ENCODE data around the gene IL9. TPM values are rescaled to one million over a fixed set of nuclear protein-coding genes. Genes with fewer than 3 reads are reported as not detected.

Gene IL9
- total and polyA plus RNA-seq, 2 of the 13 experiments (the other 11 are each of a cell fraction or from before 2014, with no cell fraction given) = not detected

DNA sequence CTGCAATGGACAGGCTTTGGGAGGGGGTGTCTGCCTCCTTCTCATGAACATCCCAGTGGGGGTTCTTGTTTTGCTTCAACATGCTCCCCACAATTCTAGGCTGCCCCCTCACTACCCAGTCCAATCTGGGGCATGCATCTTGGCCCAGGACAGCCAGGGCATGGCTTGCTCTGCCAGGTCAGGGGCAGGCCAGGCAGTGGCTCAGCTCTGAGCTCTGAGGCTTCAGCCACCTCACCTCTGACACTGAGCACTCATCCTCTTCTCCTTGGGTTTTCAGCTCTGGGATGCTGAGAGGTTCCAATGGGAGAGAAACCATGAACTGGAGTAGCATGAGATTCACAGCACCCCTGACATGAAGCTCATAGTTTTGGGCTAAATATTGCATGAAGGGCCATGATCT, 49.3 kb downstream of the IL9 start:
- ATAC-seq (no peak), FAIRE-seq (no peak), DNase-seq (ENCODE audit: low spot score) (no peak)
- H3K9ac ChIP-seq (ENCODE audit: insufficient read depth, low read depth, low read length) = no peak overlapping the region
- H3K9me3 ChIP-seq (ENCODE audit: low read length) = no peaks in the 10 kb centered on the region
- H3K4me2 ChIP-seq (ENCODE audit: low read depth, low read length) = no peak overlapping the region
- H3K36me3 ChIP-seq (replicated peaks in 1 of 2; ENCODE audit: control insufficient read depth in 1 of 2, insufficient read depth in 2 of 2, low read length in 2 of 2) = no peaks in the 10 kb centered on the region
- no peak for TF ChIP-seq SP1 (IDR thresholded peaks at IDR 0.05)
- TF ChIP-seq SP1 (CRISPR knock-in tag; IDR thresholded peaks at IDR 0.05) = no peak
- TF ChIP-seq GABPA (IDR thresholded peaks at IDR 0.05; ENCODE audit: low read depth, low read length) = no peak
- TF ChIP-seq GABPA (CRISPR knock-in tag; IDR thresholded peaks at IDR 0.05; ENCODE audit: low read depth) = no peak
- TF ChIP-seq, protein P1, sequence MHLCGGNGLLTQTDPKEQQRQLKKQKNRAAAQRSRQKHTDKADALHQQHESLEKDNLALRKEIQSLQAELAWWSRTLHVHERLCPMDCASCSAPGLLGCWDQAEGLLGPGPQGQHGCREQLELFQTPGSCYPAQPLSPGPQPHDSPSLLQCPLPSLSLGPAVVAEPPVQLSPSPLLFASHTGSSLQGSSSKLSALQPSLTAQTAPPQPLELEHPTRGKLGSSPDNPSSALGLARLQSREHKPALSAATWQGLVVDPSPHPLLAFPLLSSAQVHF (CRISPR knock-in tag; IDR thresholded peaks at IDR 0.05) = no peak
- no peak for TF ChIP-seq ARID2 (CRISPR knock-in tag; IDR thresholded peaks at IDR 0.05; ENCODE audit: borderline replicate concordance)
- TF ChIP-seq ZNF367 (CRISPR knock-in tag; IDR thresholded peaks at IDR 0.05; ENCODE audit: borderline replicate concordance) = no peak
- TF ChIP-seq ZNF766 (CRISPR knock-in tag; IDR thresholded peaks at IDR 0.05; ENCODE audit: borderline replicate concordance) = no peak
- TF ChIP-seq BRCA1 (CRISPR knock-in tag; IDR thresholded peaks at IDR 0.05) = no peak
- no peak for TF ChIP-seq ZNF253 (CRISPR knock-in tag; IDR thresholded peaks at IDR 0.05; ENCODE audit: borderline replicate concordance)
- TF ChIP-seq BORCS8-MEF2B (CRISPR knock-in tag; IDR thresholded peaks at IDR 0.05) = no peak
- no peak for TF ChIP-seq PPARG (CRISPR knock-in tag; conservative IDR thresholded peaks at IDR 0.05)
- no peak for TF ChIP-seq SKI (IDR thresholded peaks at IDR 0.05; ENCODE audit: partially characterized antibody)
- TF ChIP-seq MBNL3 (CRISPR knock-in tag; conservative IDR thresholded peaks at IDR 0.05) = no peak
- TF ChIP-seq, protein P2, sequence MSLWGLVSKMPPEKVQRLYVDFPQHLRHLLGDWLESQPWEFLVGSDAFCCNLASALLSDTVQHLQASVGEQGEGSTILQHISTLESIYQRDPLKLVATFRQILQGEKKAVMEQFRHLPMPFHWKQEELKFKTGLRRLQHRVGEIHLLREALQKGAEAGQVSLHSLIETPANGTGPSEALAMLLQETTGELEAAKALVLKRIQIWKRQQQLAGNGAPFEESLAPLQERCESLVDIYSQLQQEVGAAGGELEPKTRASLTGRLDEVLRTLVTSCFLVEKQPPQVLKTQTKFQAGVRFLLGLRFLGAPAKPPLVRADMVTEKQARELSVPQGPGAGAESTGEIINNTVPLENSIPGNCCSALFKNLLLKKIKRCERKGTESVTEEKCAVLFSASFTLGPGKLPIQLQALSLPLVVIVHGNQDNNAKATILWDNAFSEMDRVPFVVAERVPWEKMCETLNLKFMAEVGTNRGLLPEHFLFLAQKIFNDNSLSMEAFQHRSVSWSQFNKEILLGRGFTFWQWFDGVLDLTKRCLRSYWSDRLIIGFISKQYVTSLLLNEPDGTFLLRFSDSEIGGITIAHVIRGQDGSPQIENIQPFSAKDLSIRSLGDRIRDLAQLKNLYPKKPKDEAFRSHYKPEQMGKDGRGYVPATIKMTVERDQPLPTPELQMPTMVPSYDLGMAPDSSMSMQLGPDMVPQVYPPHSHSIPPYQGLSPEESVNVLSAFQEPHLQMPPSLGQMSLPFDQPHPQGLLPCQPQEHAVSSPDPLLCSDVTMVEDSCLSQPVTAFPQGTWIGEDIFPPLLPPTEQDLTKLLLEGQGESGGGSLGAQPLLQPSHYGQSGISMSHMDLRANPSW (CRISPR knock-in tag; IDR thresholded peaks at IDR 0.05; ENCODE audit: borderline replicate concordance) = no peak
- no peak for TF ChIP-seq ZNF143 (CRISPR knock-in tag; IDR thresholded peaks at IDR 0.05)
- no peak for TF ChIP-seq ZNF235 (CRISPR knock-in tag; IDR thresholded peaks at IDR 0.05; ENCODE audit: borderline replicate concordance)
- no peaks in the 10 kb centered on the region for H3K79me2 ChIP-seq (ENCODE audit: insufficient read depth, low read length)
- POLR2A ChIA-PET = no interaction called here
- no peaks in the 10 kb centered on the region for H4K20me1 ChIP-seq (ENCODE audit: insufficient read depth, low read length)
- H3K4me1 ChIP-seq (ENCODE audit: insufficient read depth, low read length) = no peaks in the 10 kb centered on the region
- H3K27me3 ChIP-seq (ENCODE audit: control insufficient read depth in 1 of 2, insufficient read depth in 2 of 2, low read length in 2 of 2) = peaks cover 0 to 25% of the 10 kb centered on the region in 2 experiments; a peak in 3 of 5 replicates
- no TSS peak for BruUV-seq (replicated peaks)
- H2AFZ ChIP-seq (ENCODE audit: low read length) = no peak overlapping the region
- intact Hi-C loops (cut with micrococcal nuclease; ENCODE audit: unreplicated experiment) = no loop called here
- H3K4me3 ChIP-seq (replicated peaks in 1 of 3; ENCODE audit: insufficient read depth in 1 of 3, low read depth in 2 of 3, low read length in 3 of 3) = no peak overlapping the region
- no peak overlapping the region for H3K27ac ChIP-seq (ENCODE audit: extremely low read length, insufficient read depth, low read length)
- in situ Hi-C loops (cut with HindIII; ENCODE audit: extremely low pct_ligation_motif_present, low pct_unique_long_range_greater_than_20kb) = no loop called here
- CTCF ChIA-PET (ENCODE audit: low intra/inter-chr PET ratio, low total read pairs) = no interaction called here
